Measurements from ENCODE around the gene C1GALT1C1L.
"Not testable (repeated sequence)": the region's sequence is repeated elsewhere in the genome, so short reads cannot be mapped to it uniquely, and the experiment has no call there.

Gene C1GALT1C1L

DNA sequence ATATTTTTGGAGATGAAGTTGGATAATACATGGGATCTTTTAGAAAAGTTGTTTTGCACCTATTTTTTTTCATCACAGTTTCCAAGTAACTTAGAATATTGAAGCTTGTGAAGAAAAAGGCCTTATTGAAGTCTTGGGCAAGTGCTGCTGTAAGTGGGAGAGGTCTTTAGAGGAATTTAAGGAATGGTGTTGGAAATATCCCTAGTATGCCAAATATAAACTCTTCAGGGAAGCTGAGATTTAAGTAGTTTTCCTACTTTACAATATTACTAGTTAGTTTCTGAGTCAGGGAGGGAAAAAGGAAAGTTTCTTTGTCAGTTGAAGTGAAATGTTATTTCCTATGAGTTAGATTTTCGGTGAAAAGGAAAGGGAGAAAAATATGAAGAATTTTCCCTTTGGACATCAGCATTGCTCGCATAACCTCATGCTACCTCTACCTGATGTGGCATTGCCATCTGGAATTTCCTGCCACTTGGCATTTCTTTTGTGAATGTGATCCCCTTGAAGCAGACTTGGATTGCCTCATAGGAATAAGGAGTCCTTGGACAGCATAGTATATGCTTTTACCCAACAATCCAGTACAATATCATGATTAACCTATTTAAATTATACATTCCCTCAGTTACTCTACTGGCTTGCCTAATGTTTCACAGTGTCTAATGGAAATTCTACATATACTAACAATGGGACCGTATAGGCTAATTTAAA, 27.1 kb downstream of the C1GALT1C1L start:
- DNase-seq = no peak

DNA sequence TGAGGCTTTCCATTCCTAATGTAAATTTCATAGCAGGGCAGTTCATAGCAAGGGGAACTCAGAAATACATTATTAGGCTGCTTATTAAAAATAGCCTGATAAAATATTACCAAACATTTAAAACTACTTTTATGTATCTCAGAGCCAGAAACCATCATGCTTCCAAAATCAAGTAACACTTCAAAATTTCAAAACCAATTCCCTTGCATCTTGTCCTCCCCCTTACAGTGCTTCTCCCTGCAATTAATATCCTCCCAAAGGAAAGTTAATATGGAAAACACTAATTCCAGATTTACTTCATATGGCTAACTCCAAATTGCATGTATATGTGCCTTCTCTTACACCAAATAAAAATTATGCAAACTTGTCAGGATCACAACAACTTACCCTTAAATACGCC, 32.5 kb downstream of the C1GALT1C1L start:
- no peak for DNase-seq

DNA sequence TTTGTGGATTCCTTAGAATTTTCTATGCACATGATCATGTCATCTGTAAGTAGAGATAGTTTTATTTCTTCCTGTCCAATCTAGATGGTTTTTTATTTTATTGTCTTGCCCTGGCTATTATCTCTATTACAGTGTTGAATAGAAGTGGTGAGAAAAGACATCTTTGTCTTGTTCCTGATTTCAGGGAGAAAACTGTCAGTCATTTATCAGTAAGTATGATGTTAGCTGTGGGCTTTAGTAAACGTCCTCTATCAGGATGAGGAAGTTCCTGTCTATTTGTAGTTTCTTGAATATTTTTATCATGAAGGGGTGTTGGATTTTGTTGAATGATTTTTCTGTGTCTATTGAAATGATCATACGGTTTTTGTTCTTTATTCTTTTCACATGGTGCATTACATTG, 33.9 kb downstream of the C1GALT1C1L start:
- no peak for DNase-seq

DNA sequence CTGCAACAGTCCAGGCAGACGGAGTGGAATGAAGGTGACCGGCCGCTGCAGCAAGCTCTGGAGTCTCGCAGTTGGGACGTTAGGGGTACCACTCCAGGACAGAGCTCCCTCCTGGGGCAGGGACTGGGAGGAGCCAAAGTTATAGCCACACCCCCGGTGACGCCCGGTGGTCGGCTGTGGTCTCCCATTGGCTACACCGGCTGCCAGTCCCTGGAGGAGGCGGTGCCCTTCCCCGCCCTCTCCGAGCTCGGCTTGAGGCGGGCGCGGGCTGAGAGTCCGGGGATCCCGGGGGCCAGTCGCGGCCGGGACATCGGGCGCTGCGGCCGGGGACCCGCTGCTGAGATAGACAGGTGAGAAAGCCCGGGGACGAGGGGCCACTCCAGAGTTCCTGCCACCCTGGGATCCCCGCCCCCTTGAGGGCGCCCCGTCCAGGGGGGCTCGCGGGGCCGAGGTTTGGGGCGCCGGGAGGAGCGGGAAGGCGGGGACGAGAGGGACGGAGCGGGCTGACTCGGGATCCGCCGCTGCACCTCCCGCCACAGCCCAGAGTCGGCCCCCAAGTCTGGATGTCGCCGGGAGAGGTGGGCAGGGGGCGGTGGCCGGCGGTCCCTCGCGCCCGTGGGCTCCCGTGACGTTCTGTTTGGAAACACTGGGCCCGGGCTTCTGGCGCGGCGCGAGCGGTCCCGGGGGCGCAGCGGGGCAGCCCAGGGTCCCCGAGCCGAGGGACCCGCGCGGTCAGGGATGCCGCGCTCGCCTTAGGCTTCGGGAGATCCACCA, 39.0 kb downstream of the C1GALT1C1L start, which contains the start of gene PLEKHH2:
Gene PLEKHH2 (plus strand): TSS at position 231 of the 774 bp plus-strand sequence. CDS start 7,414 bp downstream, outside the sequence.
- DNase-seq = peak; percentile 53

DNA sequence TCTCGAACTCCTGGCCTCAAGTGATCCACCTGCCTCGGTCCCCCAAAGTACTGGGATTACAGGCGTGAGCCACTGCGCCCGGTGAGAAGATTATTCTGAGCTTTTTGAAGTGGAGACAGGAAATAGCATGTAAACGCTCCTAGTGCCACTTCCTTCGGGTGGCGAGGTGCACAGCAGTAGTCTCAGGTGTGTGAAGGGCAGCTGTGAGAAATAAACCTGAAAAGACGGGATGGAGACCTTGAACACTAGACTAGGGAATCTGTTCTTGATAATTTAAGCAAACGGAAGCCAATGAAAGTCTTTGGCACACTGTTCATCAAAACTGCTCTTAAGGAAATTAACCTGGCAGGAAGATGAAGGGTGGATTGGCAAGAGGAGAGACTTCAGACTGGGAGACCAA, 39.6 kb downstream of the C1GALT1C1L start:
- DNase-seq = peak; percentile 13

DNA sequence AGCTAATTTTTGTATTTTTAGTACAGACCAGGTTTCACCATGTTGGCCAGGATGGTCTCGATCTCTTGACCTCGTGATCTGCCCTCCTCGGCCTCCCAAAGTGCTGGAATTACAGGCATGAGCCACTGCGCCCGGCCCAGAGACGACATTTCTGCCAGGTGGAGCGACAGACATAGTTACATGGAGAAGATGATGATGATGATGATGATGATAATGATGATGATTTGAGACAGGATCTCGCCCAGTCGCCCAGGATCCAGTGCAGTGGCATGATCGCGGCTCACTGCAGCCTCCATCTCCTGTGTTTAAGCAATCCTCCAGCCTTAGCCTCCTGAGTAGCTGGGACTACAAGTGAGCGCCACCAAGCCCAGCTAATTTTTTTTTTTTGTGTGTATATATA, 40.1 kb downstream of the C1GALT1C1L start:
- not testable (repeated sequence) for DNase-seq

DNA sequence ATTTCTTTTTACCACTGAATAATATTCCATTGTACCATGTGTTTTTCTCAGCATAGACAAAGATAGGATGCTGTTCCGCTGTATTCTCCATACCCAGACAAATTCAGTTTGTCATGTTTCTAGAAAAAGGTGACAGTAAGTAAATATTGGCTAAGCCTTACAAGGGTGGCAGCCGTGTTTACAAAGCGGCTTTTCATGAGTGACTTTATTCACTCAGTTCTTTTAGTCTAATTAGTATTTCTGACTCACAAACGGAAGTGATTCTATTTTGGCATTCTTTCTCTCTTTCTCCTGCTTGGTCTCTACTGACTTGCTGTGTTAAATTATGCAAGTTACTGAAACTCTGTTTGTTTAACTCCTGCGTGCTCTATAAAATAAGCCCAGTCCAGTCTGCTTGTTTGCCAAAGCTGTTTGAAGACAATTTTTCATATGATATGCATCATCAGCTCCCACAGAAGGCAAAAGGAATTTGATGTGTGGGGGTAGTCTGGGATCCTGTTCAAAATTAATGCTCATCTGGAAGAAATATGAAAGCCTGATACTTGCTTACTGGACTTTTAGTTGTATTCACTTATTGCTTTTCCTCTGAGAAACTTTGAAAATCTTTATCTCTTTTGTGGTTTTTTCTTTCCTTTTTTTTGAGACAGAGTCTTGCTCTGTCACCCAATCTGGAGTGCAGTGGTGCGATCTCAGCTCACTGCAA, 41.5 kb downstream of the C1GALT1C1L start:
- peak; percentile 7 for DNase-seq

DNA sequence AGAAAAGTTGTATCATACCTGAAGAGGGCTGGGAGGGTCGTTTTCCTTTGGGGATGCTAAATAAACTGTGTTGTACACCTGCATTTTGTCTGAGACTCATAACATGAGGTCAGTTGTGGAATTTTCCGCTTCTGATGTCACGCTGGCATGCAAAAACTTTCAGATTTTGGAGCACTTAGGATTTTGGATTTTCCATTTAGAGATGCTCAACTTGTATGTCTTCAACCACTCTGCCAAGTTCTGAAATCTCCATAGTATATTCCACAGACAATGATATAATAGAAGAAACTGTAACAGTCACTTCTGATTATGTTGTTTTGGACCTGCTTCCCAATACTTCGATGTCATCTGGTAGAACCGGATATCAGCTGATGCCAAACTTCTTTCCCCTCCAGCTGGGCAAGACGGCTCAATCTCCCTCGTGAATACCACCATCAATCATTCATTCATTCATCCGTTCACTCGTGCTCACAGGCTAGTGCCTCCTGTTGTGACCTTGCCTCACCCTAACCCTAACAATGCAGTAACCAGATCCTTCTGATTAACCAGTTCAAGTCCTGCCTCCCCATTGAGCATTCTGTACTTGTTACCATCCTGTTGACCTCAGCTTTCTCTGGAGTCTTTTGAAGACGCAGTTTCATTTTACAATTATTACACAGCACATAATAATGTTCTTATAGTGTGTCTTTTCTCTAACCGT, 44.5 kb downstream of the C1GALT1C1L start:
- no peak for DNase-seq

Data from NCI-H510A (cell line).